ENCODE data around the gene CNP.
"Not testable (repeated sequence)": the region's sequence is repeated elsewhere in the genome, so short reads cannot be mapped to it uniquely, and the experiment has no call there.

Gene CNP

GRCh38 chr17:42010898-42011516, 44.4 kb downstream of the CNP start:
- Mint-ChIP-seq H3K27ac (peak overlapping the region in 1 of 2 donors; percentile 9), H3K4me3 (no peak overlapping the region), H3K36me3 (ENCODE audit: insufficient read depth) (peaks cover 31% of the 10 kb centered on the region), H3K27me3 (no peaks in the 10 kb centered on the region), H3K9me3 (no peaks in the 10 kb centered on the region), H3K4me1 (ENCODE audit: low read depth in 2 of 2) (peaks cover 44 to 63% of the 10 kb centered on the region in 2 donors)
- DNase-seq: no peak
- no peak for ATAC-seq (replicated peaks)

- not testable (repeated sequence) for DNase-seq; H3K27me3 Mint-ChIP-seq; H3K27ac Mint-ChIP-seq; ATAC-seq (replicated peaks); H3K9me3 Mint-ChIP-seq
- Mint-ChIP-seq H3K36me3 (ENCODE audit: insufficient read depth) (peaks cover 33% of the 10 kb centered on the region), H3K4me3 (peak overlapping the region in 1 of 2 donors; percentile 25), H3K4me1 (ENCODE audit: low read depth in 2 of 2) (peaks cover 52 to 67% of the 10 kb centered on the region in 2 donors)
Observed at GRCh38 chr17:42012363-42012762, 45.8 kb downstream of the CNP start.

GRCh38 chr17:42013740-42014139, 47.1 kb downstream of the CNP start:
- H3K4me1 Mint-ChIP-seq (ENCODE audit: low read depth in 2 of 2): peaks cover 61 to 79% of the 10 kb centered on the region in 2 donors
- H3K27me3 Mint-ChIP-seq; DNase-seq; ATAC-seq (replicated peaks); H3K9me3 Mint-ChIP-seq: not testable (repeated sequence)
- H3K4me3 Mint-ChIP-seq: peak overlapping the region in 1 of 2 donors; percentile 35
- H3K27ac Mint-ChIP-seq: peak overlapping the region in 1 of 2 donors; percentile 65
- peaks cover 25% of the 10 kb centered on the region for H3K36me3 Mint-ChIP-seq (ENCODE audit: insufficient read depth)

GRCh38 chr17:42016411-42016831, 49.8 kb downstream of the CNP start:
- peaks cover 30% of the 10 kb centered on the region for H3K36me3 Mint-ChIP-seq (ENCODE audit: insufficient read depth)
- H3K4me3 Mint-ChIP-seq: peak overlapping the region; percentile 96 to 99
- no peak for ATAC-seq (replicated peaks)
- peaks cover 0 to 2% of the 10 kb centered on the region in 2 donors for H3K9me3 Mint-ChIP-seq
- no peaks in the 10 kb centered on the region for H3K27me3 Mint-ChIP-seq
- DNase-seq: no peak
- peaks cover 59 to 74% of the 10 kb centered on the region in 2 donors for H3K4me1 Mint-ChIP-seq (ENCODE audit: low read depth in 2 of 2)
- peak overlapping the region; percentile 99 for H3K27ac Mint-ChIP-seq

- ATAC-seq (replicated peaks) (peak; percentile 85), DNase-seq (peak; percentile 77 to 82 (median 81))
- Mint-ChIP-seq H3K36me3 (ENCODE audit: insufficient read depth) (peaks cover 30% of the 10 kb centered on the region), H3K4me3 (peak within 1 kb of the TSS; percentile 96 to 99), H3K27me3 (no peaks in the 10 kb centered on the region), H3K27ac (peak within 1 kb of the TSS; percentile 99), H3K4me1 (ENCODE audit: low read depth in 2 of 2) (peaks cover 55 to 67% of the 10 kb centered on the region in 2 donors), H3K9me3 (peaks cover 0 to 2% of the 10 kb centered on the region in 2 donors)
Observed at GRCh38 chr17:42016941-42017865, 50.6 kb downstream of the CNP start, which contains the start of gene DNAJC7. TSS of gene DNAJC7 (minus strand) at chr17:42017439. CDS start at chr17:42017416, 23 bp downstream.

GRCh38 chr17:42017866-42018200, 51.2 kb downstream of the CNP start:
- Mint-ChIP-seq H3K27ac (peak overlapping the region; percentile 99), H3K36me3 (ENCODE audit: insufficient read depth) (peaks cover 30% of the 10 kb centered on the region), H3K4me1 (ENCODE audit: low read depth in 2 of 2) (peaks cover 54 to 62% of the 10 kb centered on the region in 2 donors), H3K9me3 (peaks cover 0 to 2% of the 10 kb centered on the region in 2 donors), H3K4me3 (peak overlapping the region; percentile 96 to 99), H3K27me3 (no peaks in the 10 kb centered on the region)
- ATAC-seq (replicated peaks) (no peak), DNase-seq (no peak)

GRCh38 chr17:42018339-42018738, 51.7 kb downstream of the CNP start:
- Mint-ChIP-seq H3K27me3 (no peaks in the 10 kb centered on the region), H3K27ac (peak overlapping the region; percentile 99), H3K4me1 (ENCODE audit: low read depth in 2 of 2) (peaks cover 50 to 57% of the 10 kb centered on the region in 2 donors), H3K4me3 (peak overlapping the region; percentile 96 to 99), H3K9me3 (peaks cover 0 to 2% of the 10 kb centered on the region in 2 donors), H3K36me3 (ENCODE audit: insufficient read depth) (peaks cover 30% of the 10 kb centered on the region)
- no peak for DNase-seq
- ATAC-seq (replicated peaks): no peak

- DNase-seq: no peak
- Mint-ChIP-seq H3K27me3 (no peaks in the 10 kb centered on the region), H3K36me3 (ENCODE audit: insufficient read depth) (peaks cover 30% of the 10 kb centered on the region), H3K4me3 (peak overlapping the region; percentile 96 to 99), H3K4me1 (ENCODE audit: low read depth in 2 of 2) (peaks cover 50 to 53% of the 10 kb centered on the region in 2 donors), H3K9me3 (peaks cover 0 to 2% of the 10 kb centered on the region in 2 donors), H3K27ac (no peak overlapping the region)
- ATAC-seq (replicated peaks): no peak
Observed at GRCh38 chr17:42018988-42019387, 52.4 kb downstream of the CNP start.

- H3K4me1 Mint-ChIP-seq (ENCODE audit: low read depth in 2 of 2): peaks cover 52 to 54% of the 10 kb centered on the region in 2 donors
- no peaks in the 10 kb centered on the region for H3K27me3 Mint-ChIP-seq
- H3K36me3 Mint-ChIP-seq (ENCODE audit: insufficient read depth): peaks cover 36% of the 10 kb centered on the region
- ATAC-seq (replicated peaks): peak; percentile 70
- peak; percentile 88 to 89 (median 89) for DNase-seq
- peak within 1 kb of the TSS; percentile 96 to 99 for H3K4me3 Mint-ChIP-seq
- H3K27ac Mint-ChIP-seq: peak within 1 kb of the TSS; percentile 80 to 93
- H3K9me3 Mint-ChIP-seq: peaks cover 0 to 2% of the 10 kb centered on the region in 2 donors
Observed at GRCh38 chr17:42019509-42020404, 53.2 kb downstream of the CNP start, which contains the start of gene NKIRAS2. TSS of gene NKIRAS2 (plus strand) at chr17:42020090. CDS start at chr17:42021578, 1,488 bp downstream.

GRCh38 chr17:42020845-42021244, 54.2 kb downstream of the CNP start:
- H3K4me1 Mint-ChIP-seq (ENCODE audit: low read depth in 2 of 2): peaks cover 46 to 48% of the 10 kb centered on the region in 2 donors
- H3K36me3 Mint-ChIP-seq (ENCODE audit: insufficient read depth): peaks cover 30% of the 10 kb centered on the region
- ATAC-seq (replicated peaks); H3K27me3 Mint-ChIP-seq; H3K9me3 Mint-ChIP-seq; DNase-seq: not testable (repeated sequence)
- peak overlapping the region; percentile 96 to 99 for H3K4me3 Mint-ChIP-seq
- peak overlapping the region; percentile 80 to 93 for H3K27ac Mint-ChIP-seq

- Mint-ChIP-seq H3K4me3 (no peak overlapping the region), H3K27me3 (peaks cover 7 to 10% of the 10 kb centered on the region in 2 donors), H3K27ac (no peak overlapping the region), H3K9me3 (peaks cover 0 to 2% of the 10 kb centered on the region in 2 donors), H3K36me3 (ENCODE audit: insufficient read depth) (peaks cover 23% of the 10 kb centered on the region), H3K4me1 (ENCODE audit: low read depth in 2 of 2) (peaks cover 25 to 27% of the 10 kb centered on the region in 2 donors)
- DNase-seq (no peak), ATAC-seq (replicated peaks) (no peak)
Observed at GRCh38 chr17:42023524-42024349, 57.1 kb downstream of the CNP start.

- H3K27me3 Mint-ChIP-seq: peaks cover 12 to 16% of the 10 kb centered on the region in 2 donors
- peaks cover 17 to 22% of the 10 kb centered on the region in 2 donors for H3K4me1 Mint-ChIP-seq (ENCODE audit: low read depth in 2 of 2)
- peaks cover 13% of the 10 kb centered on the region for H3K36me3 Mint-ChIP-seq (ENCODE audit: insufficient read depth)
- H3K9me3 Mint-ChIP-seq: no peaks in the 10 kb centered on the region
- H3K27ac Mint-ChIP-seq: no peak overlapping the region
- H3K4me3 Mint-ChIP-seq: no peak overlapping the region
- no peak for ATAC-seq (replicated peaks)
- DNase-seq: no peak
Observed at GRCh38 chr17:42025191-42025579, 58.6 kb downstream of the CNP start.
